Activated effector memory CD4-positive, alpha-beta T cell treated with anti-CD3 and anti-CD28 coated beads, Interleukin-2, amount 50 U/mL, for 16 hours (primary cell): ENCODE measurements around the gene LHB.
"Not testable (repeated sequence)": the region's sequence is repeated elsewhere in the genome, so short reads cannot be mapped to it uniquely, and the experiment has no call there.

Experiments
- DNase-seq: peaks from one replicate; pipeline ENCODE4 v3.0.0-alpha.2; 2020

The LHB gene

GRCh38 chr19:49017041-49017665 is at the start of gene LHB:
TSS of gene LHB (minus strand) at chr19:49017091. CDS start at chr19:49017081, 10 bp downstream.
- DNase-seq: no peak

GRCh38 chr19:49065905-49066512 is 49.1 kb upstream of the LHB start:
- DNase-seq: no peak

- DNase-seq: no peak
Observed at GRCh38 chr19:49064768-49065611, 48.1 kb upstream of the LHB start, which contains the start of gene NTF4. TSS of gene NTF4 (minus strand) at chr19:49064818. CDS start at chr19:49061997, 2,821 bp downstream.

GRCh38 chr19:49064029-49064629 is 47.2 kb upstream of the LHB start:
- DNase-seq: no peak

- DNase-seq: no peak
Observed at GRCh38 chr19:49061445-49061844, 44.6 kb upstream of the LHB start.

DNA sequence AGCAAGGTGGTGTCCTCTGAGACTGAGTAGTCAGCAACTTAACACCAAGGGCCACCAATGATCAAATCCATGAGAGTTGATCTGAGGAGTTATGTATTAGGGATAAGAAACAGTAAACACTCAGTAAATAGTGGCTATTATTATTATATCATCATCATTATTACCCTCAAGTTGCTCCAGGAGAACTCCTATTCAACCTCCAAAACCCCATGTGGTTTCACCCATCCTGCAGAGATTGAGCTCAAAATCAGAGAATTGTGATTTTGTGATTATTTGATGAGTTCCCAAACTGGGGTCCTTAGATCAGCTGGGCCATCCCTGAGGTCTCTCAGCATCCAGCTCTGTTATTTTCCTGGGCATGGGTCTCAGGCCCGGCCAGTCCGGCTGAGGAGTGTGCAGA is 44.1 kb upstream of the LHB start:
- no peak for DNase-seq

- no peak for DNase-seq
Observed at GRCh38 chr19:49059053-49059452, 42.2 kb upstream of the LHB start.

DNA sequence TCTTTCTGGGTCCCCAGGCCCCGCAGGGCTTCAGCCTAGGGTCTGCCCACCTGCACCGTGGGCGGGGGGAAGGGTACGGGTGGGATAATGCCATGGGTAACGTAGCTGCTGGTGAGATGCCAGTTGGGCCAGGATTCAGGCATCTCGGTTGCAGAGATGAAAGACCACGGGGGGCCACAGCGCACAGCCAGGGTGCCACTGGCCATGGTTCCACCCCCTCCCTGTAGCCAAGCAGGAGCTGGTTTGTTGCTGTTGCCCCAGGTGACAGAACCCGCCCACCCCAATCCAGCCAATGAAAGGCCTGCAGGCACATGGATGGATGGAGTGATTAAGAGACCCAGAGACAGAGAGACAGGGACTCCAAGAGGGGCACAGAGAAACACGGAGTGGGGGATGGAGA is 41.7 kb upstream of the LHB start:
- no peak for DNase-seq

DNA sequence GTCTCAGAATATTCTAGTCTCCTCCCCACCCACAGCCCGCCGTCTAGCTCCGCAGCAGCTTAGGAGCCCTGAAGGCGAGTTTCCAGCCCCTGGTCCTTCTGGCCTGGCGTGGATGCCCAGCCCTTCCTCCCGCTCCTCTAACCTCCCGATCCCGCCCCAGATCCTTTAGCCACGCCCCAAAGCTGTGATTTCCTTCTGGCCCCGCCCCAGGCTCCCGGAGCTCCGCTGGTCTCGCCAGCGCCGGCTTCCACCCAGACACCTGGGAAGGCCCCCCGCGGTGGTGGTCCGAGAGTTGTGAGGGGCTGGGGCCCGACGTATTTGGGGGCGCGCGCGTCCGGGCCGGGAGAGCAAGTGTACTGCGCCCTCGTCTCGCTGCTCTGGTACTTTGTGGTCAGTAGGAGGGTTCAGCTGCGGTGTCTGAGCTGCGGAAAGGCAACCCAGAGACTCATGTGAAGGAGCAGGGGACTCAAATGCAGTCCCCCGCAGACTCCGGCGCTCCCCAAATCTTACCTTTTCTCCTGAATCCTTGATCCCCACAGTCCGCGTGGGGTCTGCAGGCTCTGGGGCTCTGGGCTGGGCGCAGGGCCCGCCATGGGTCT is 40.8 kb upstream of the LHB start, which contains the start of gene CGB7:
Gene CGB7 (minus strand): TSS at position 114 of the 599 bp plus-strand sequence. CDS start 2,374 bp downstream, outside the sequence.
- DNase-seq: peak; percentile 80

GRCh38 chr19:49056902-49057596 is 40.2 kb upstream of the LHB start:
- DNase-seq: not testable (repeated sequence)

- DNase-seq: peak; percentile 85
Observed at GRCh38 chr19:49056101-49056901, 39.4 kb upstream of the LHB start.

DNA sequence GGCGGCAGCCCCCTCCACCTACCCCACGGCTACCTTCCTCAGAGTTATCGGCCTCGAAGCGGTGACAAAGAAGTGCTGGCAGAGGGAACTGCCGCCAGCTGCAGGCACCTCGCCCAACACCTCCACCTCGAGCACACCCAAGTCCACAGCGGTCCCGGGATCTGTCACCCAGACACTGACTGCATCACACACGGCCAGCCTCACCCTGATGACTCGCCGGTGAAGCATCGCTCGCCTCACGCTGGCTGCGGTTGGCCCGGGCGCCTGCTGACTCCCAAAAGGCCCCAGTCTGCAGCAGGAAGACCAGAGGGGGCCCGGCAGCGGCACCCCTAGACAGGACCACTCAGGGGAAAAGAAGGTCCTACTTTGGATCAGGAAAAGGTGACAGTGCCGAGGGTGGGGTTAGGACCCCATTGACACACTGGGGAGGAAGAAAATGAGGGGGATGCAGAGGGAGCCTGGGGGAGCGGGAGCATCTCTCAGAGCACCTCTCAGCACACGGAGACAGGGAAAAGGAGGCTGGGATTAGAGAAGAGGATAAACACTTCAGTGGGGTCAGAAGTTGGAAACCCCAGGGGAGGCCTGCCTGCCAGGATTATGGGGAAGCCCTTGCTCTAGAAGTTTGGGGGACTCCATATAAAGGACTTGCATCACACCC is 33.6 kb upstream of the LHB start:
- DNase-seq: not testable (repeated sequence)

DNA sequence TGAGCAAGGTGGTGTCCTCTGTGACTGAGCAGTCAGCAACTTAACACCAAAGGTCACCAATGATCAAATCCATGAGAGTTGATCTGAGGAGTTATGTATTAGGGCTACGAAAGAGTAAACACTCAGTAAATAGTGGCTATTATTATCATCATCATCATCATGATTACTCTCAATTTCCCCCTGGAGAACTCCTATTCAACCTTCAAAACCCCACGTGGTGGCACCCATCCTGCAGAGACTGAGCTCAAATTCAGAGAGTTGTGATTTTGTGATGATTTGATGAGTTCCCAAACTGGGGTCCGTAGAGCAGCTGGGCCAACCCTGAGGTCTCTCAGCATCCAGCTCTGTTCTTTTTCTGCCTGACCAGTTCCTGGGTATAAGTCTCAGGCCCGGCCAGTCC is 32.9 kb upstream of the LHB start:
- not testable (repeated sequence) for DNase-seq

GRCh38 chr19:49049011-49049410 is 32.1 kb upstream of the LHB start, which contains the start of gene CGB8:
TSS of gene CGB8 (minus strand) at chr19:49049111. CDS start at chr19:49048739, 372 bp downstream.
- DNase-seq: not testable (repeated sequence)

DNA sequence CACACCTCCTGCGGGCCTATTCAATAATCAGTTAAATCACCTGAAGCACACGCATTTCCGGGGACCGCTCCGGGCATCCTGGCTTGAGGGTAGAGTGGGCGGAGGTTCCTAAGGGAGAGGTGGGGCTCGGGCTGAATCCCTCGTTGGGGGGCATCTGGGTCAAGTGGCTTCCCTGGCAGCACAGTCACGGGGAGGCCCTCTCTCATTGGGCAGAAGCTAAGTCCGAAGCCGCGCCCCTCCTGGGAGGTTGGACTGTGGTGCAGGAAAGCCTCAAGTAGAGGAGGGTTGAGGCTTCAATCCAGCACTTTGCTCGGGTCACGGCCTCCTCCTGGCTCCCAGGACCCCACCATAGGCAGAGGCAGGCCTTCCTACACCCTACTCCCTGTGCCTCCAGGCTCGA is 26.7 kb upstream of the LHB start, which contains the start of gene CGB5:
Gene CGB5 (plus strand): TSS at position 301 of the 400 bp plus-strand sequence. CDS start 362 bp downstream, outside the sequence.
- not testable (repeated sequence) for DNase-seq

DNA sequence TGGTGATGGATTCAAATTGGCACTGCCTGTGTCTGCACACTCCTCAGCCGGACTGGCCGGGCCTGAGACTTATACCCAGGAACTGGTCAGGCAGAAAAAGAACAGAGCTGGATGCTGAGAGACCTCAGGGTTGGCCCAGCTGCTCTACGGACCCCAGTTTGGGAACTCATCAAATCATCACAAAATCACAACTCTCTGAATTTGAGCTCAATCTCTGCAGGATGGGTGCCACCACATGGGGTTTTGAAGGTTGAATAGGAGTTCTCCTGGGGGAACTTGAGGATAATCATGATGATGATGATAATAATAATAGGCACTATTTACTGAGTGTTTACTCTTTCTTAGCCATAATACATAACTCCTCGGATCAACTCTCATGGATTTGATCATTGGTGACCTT is 25.8 kb upstream of the LHB start:
- not testable (repeated sequence) for DNase-seq

- no peak for DNase-seq
Observed at GRCh38 chr19:49042177-49042576, 25.3 kb upstream of the LHB start.

DNA sequence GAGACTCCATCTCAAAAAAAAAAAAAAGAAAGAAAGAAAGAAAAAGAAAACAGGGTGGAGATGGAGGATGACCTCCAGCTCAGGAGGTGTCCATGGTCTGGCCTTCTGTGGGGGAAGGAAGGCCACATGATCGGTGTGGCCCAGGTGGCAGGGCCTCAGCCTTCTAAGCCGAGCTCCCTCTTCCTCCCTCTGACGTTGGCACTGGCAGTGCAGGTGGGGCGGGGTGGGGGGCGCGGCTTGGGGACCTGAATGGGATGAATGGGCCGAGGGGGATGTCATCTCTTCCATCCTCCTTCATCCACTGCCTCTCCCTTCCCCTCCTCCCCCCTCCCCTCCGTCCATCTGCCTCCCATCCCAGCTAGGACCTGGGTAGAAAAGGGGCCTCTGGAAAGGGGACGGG is 22.8 kb upstream of the LHB start:
- DNase-seq: not testable (repeated sequence)

DNA sequence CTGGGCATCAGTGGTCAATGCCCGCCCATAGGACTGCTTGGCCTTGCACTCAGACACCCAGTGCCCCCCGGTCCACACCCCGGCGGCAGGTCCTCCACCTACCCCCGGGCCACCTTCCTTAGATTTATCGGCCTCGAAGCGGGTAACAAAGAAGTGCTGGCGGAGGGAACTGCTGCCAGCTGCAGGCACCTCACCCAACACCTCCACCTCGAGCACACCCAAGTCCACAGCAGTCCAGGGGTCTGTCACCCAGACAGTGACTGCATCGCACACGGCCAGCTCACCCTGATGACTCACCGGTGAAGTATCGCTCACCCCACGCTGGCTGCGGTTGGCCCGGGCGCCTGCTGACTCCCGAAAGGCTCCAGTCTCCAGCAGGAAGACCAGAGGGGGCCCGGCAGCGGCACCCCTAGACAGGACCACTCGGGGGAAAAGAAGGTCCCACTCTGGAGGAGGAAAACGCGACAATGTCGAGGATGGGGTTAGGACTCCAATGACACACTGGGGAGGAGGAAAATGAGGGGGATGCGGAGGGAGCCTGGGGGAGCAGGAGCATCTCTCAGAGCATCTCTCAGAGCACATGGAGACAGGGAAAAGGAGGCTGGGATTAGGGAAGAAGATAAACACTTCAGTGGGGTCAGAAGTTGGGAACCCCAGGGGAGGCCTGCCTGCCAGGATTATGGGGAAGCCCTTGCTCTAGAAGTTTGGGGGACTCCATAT is 21.8 kb upstream of the LHB start:
- DNase-seq: not testable (repeated sequence)

DNA sequence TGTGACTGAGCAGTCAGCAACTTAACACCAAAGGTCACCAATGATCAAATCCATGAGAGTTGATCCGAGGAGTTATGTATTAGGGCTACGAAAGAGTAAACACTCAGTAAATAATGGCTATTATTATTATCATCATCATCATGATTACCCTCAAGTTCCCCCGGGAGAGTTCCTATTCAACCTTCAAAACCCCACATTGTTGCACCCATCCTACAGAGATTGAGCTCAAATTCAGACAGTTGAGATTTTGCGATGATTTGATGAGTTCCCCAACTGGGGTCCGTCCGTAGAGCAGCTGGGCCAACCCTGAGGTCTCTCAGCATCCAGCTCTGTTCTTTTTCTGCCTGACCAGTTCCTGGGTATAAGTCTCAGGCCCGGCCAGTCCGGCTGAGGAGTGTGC is 21.2 kb upstream of the LHB start:
- not testable (repeated sequence) for DNase-seq
